ENCODE data around the gene CD3G.

DNA sequence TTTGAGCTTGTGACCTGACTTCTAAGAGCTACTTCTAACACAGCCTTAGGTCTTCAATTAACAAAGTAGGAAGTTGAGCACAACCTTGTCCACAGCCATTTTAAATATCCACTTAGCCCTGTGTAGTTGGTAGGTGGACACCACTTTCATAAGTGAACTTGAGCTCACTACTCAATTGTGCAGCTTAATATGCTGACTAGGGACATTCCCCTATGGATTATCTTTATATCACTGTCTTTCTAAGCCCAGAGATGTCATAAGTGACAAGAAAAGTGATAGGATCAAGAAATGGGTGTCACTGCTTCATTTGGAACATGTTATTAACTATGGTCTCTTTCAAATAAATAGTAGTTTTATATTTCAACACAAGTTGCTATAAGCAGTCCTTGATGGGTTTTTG lies 53.3 kb downstream of the CD3G start:
- TF ChIP-seq POLR2AphosphoS5 (IDR thresholded peaks at IDR 0.05; ENCODE audit: low read depth, low read length) (no peak), SIN3A (IDR thresholded peaks at IDR 0.05; ENCODE audit: borderline replicate concordance, insufficient read depth, low read length) (no peak), TAF1 (IDR thresholded peaks at IDR 0.05; ENCODE audit: borderline replicate concordance, insufficient read depth, low read length) (no peak), FOXP2 (optimal IDR thresholded peaks at IDR 0.05; ENCODE audit: borderline replicate concordance, extremely low read depth, extremely low read length, insufficient read depth) (no peak)
